HepG2 (cell line): ENCODE measurements around the gene DPH7. TPM values are rescaled to one million over a fixed set of nuclear protein-coding genes. Genes with fewer than 3 reads are reported as not detected.

Source experiments
- ARID2 ChIP-seq: sonication (generic); formaldehyde crosslinking; IDR thresholded peaks from 2 replicates; pipeline ENCODE4 v1.8.1; 2022; ENCODE audit warnings: mild to moderate bottlenecking, missing genetic modification reagents, borderline replicate concordance
- DPF2 ChIP-seq: sonication (generic); formaldehyde crosslinking; IDR thresholded peaks from 2 replicates; pipeline ENCODE4 v1.4.0; 2020; ENCODE audit warnings: mild to moderate bottlenecking, low read depth, missing genetic modification reagents, borderline replicate concordance
- ELF4 ChIP-seq: sonication (generic); formaldehyde crosslinking; IDR thresholded peaks from 2 replicates; pipeline ENCODE4 v1.5.0; 2020; ENCODE audit warnings: missing genetic modification reagents, mild to moderate bottlenecking, moderate library complexity, borderline replicate concordance
- GABPB1 ChIP-seq: IDR thresholded peaks from 2 replicates; pipeline ENCODE4 v1.6.1; 2016; ENCODE audit warnings: mild to moderate bottlenecking, missing genetic modification reagents, moderate library complexity, missing compliant biosample characterization
- HMG20A ChIP-seq: IDR thresholded peaks from 2 replicates; pipeline ENCODE4 v1.6.1; 2016; ENCODE audit warnings: borderline replicate concordance
- IRX3 ChIP-seq: sonication (generic); formaldehyde crosslinking; IDR thresholded peaks from 2 replicates; pipeline ENCODE4 v1.8.1; 2023; ENCODE audit warnings: mild to moderate bottlenecking, low read depth, missing genetic modification reagents, borderline replicate concordance
- KDM2A ChIP-seq: sonication (generic); formaldehyde crosslinking; IDR thresholded peaks from 2 replicates; pipeline ENCODE4 v1.4.0; 2020; ENCODE audit warnings: low read depth, missing genetic modification reagents, borderline replicate concordance
- MXD4 ChIP-seq: IDR thresholded peaks from 2 replicates; pipeline ENCODE4 v1.6.1; 2016; ENCODE audit warnings: mild to moderate bottlenecking, missing biosample characterization, missing genetic modification reagents
- PRMT3 ChIP-seq: sonication (generic); formaldehyde crosslinking; IDR thresholded peaks from 2 replicates; pipeline ENCODE4 v1.8.1; 2022; ENCODE audit warnings: low read depth, mild to moderate bottlenecking, moderate library complexity, missing genetic modification reagents, borderline replicate concordance
- REPIN1 ChIP-seq: sonication (generic); formaldehyde crosslinking; IDR thresholded peaks from 2 replicates; pipeline ENCODE4 v1.8.0; 2022; ENCODE audit warnings: missing genetic modification reagents, low read depth, mild to moderate bottlenecking, borderline replicate concordance
- RXRA ChIP-seq: sonication (generic); formaldehyde crosslinking; IDR thresholded peaks from 2 replicates; pipeline ENCODE4 v1.5.1; 2020; ENCODE audit warnings: missing genetic modification reagents
- THAP11 ChIP-seq: IDR thresholded peaks from 2 replicates; pipeline ENCODE4 v1.6.1; 2016; ENCODE audit warnings: missing biosample characterization, missing genetic modification reagents
- ZNF331 ChIP-seq: sonication (generic); formaldehyde crosslinking; IDR thresholded peaks from 2 replicates; pipeline ENCODE4 v1.4.0; 2020; ENCODE audit warnings: missing genetic modification reagents
- ZNF549 ChIP-seq: sonication (generic); formaldehyde crosslinking; IDR thresholded peaks from 2 replicates; pipeline ENCODE4 v1.5.0; 2020; ENCODE audit warnings: missing genetic modification reagents
- ZSCAN20 ChIP-seq: sonication (generic); formaldehyde crosslinking; IDR thresholded peaks from 2 replicates; pipeline ENCODE4 v1.4.0; 2020; ENCODE audit warnings: missing genetic modification reagents, mild to moderate bottlenecking, borderline replicate concordance
- polyA plus RNA-seq, 8 experiments: library from polyadenylated mRNA; depleted of rRNA in 3 of 8; stranded (reverse) in 7 of 8; unstranded in 1 of 8; fragments of >200 nt; fragmentation: Illumina TruSeq in 4 of 8; extraction: Trizol in 4 of 8; gene quantifications; 2 replicates each; pipeline versions ENCODE4 v1.2.1 to v1.2.3, GENCODE V29; 2011 to 2016; ENCODE audit warnings: low read depth in 4 of 8, missing spikeins in 1 of 8, mixed read lengths in 1 of 8; ENCODE audit not compliant: insufficient read depth in 1 of 8
- total RNA-seq, 5 experiments: library from RNA; depleted of rRNA; stranded (reverse); fragments of >200 nt; fragmentation: Illumina TruSeq; extraction: Trizol; gene quantifications; 2 replicates each; pipeline ENCODE4 v1.2.3, GENCODE V29; 2016; ENCODE audit warnings: low read depth in 1 of 5
- TF ChIP-seq, protein P1 (sequence below), 2 experiments: IDR thresholded peaks; 2 replicates each; pipeline ENCODE4 v1.6.1; 2011 to 2012; ENCODE audit warnings: low read length in 2 of 2, borderline replicate concordance in 1 of 2, low read depth in 1 of 2, mild to moderate bottlenecking in 1 of 2, moderate library complexity in 1 of 2
- TF ChIP-seq, protein P2 (sequence below): sonication (generic); formaldehyde crosslinking; IDR thresholded peaks from 2 replicates; pipeline ENCODE4 v1.4.0; 2020; ENCODE audit warnings: mild to moderate bottlenecking, missing genetic modification reagents
- TF ChIP-seq, protein P3 (sequence below): sonication (generic); formaldehyde crosslinking; IDR thresholded peaks from 2 replicates; pipeline ENCODE4 v1.5.0; 2020; ENCODE audit warnings: mild to moderate bottlenecking, low read depth, missing genetic modification reagents, borderline replicate concordance
- TF ChIP-seq, protein P4 (sequence below): sonication (generic); formaldehyde crosslinking; IDR thresholded peaks from 2 replicates; pipeline ENCODE4 v1.5.0; 2020; ENCODE audit warnings: mild to moderate bottlenecking, missing genetic modification reagents, borderline replicate concordance
- TF ChIP-seq, protein P5 (sequence below), 2 experiments: sonication (generic) in 1 of 2; formaldehyde crosslinking in 1 of 2; IDR thresholded peaks; 2 replicates each; pipeline versions ENCODE4 v1.4.0 to v1.6.1; 2018 to 2020; ENCODE audit warnings: missing genetic modification reagents in 2 of 2, borderline replicate concordance in 1 of 2, low read depth in 1 of 2, mild to moderate bottlenecking in 1 of 2, missing biosample characterization in 1 of 2

Gene DPH7
- total and polyA plus RNA-seq, 2 of the 13 experiments (the other 11 are each of a cell fraction or from before 2014, with no cell fraction given): 27.6 to 31.6 TPM

DNA sequence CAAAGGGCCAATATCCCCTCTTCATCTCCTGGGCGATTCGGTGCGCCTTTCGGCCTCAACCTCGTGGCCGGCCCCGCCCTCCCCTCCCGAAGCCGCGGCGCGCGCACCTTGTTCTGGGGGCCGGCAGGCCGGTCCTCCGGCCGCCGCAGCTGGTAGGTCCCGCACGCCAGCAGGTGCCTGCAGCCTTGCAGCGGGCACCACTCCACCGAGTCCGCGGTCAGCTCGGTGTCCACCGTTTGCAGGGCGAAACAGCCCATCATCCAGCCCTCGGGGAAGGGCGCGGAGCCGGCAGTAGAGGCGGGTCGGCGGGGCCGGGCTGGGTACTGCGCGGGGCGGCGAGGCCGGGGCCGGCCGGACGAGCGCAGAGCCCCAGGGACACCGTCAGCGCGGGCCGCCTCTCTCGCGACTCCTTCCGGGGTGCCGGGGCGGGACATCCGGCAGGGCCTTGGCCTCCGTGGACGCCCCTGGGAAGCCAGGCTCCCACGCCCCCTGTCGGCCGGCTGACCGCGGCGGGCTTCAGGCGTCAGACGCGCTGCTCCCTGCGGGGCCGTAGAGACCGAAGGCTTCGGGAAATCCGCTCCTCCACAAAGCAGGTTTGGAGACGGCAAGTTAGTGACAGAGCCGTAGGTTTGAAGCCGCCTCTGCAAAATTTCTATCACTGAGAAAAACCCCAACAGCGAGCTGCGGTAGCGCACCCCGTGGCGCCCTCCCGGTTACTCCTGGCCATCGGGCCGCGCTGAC, at the start of gene DPH7 (continued):
- TF ChIP-seq, protein P1, sequence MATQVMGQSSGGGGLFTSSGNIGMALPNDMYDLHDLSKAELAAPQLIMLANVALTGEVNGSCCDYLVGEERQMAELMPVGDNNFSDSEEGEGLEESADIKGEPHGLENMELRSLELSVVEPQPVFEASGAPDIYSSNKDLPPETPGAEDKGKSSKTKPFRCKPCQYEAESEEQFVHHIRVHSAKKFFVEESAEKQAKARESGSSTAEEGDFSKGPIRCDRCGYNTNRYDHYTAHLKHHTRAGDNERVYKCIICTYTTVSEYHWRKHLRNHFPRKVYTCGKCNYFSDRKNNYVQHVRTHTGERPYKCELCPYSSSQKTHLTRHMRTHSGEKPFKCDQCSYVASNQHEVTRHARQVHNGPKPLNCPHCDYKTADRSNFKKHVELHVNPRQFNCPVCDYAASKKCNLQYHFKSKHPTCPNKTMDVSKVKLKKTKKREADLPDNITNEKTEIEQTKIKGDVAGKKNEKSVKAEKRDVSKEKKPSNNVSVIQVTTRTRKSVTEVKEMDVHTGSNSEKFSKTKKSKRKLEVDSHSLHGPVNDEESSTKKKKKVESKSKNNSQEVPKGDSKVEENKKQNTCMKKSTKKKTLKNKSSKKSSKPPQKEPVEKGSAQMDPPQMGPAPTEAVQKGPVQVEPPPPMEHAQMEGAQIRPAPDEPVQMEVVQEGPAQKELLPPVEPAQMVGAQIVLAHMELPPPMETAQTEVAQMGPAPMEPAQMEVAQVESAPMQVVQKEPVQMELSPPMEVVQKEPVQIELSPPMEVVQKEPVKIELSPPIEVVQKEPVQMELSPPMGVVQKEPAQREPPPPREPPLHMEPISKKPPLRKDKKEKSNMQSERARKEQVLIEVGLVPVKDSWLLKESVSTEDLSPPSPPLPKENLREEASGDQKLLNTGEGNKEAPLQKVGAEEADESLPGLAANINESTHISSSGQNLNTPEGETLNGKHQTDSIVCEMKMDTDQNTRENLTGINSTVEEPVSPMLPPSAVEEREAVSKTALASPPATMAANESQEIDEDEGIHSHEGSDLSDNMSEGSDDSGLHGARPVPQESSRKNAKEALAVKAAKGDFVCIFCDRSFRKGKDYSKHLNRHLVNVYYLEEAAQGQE (IDR thresholded peaks at IDR 0.05; ENCODE audit: borderline replicate concordance in 1 of 2, low read depth in 1 of 2, low read length in 2 of 2): no peak
- TF ChIP-seq, protein P2, sequence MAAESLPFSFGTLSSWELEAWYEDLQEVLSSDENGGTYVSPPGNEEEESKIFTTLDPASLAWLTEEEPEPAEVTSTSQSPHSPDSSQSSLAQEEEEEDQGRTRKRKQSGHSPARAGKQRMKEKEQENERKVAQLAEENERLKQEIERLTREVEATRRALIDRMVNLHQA (CRISPR knock-in tag): no peak
- TF ChIP-seq HMG20A (no peak), IRX3 (CRISPR knock-in tag) (no peak; the same call in 1 of the 2 replicates), REPIN1 (CRISPR knock-in tag) (no peak; the same call in 1 of the 2 replicates), RXRA (CRISPR knock-in tag) (no peak), ARID2 (CRISPR knock-in tag) (0 out of 2 replicates have a peak, but pooled peaks have one; percentile 24), MXD4 (CRISPR knock-in tag) (peak; percentile 83), PRMT3 (0 out of 2 replicates have a peak, but pooled peaks have one; percentile 54), ZNF331 (CRISPR knock-in tag) (peak; percentile 75), DPF2 (no peak), ZSCAN20 (no peak), ELF4 (CRISPR knock-in tag) (no peak), KDM2A (CRISPR knock-in tag) (peak; percentile 97), ZNF549 (CRISPR knock-in tag) (0 out of 2 replicates have a peak, but pooled peaks have one; percentile 80), GABPB1 (CRISPR knock-in tag) (peak; percentile 96), THAP11 (peak; percentile 95)
- TF ChIP-seq, protein P3, sequence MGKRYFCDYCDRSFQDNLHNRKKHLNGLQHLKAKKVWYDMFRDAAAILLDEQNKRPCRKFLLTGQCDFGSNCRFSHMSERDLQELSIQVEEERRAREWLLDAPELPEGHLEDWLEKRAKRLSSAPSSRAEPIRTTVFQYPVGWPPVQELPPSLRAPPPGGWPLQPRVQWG: no peak; the same call in 1 of the 2 replicates
- TF ChIP-seq, protein P4, sequence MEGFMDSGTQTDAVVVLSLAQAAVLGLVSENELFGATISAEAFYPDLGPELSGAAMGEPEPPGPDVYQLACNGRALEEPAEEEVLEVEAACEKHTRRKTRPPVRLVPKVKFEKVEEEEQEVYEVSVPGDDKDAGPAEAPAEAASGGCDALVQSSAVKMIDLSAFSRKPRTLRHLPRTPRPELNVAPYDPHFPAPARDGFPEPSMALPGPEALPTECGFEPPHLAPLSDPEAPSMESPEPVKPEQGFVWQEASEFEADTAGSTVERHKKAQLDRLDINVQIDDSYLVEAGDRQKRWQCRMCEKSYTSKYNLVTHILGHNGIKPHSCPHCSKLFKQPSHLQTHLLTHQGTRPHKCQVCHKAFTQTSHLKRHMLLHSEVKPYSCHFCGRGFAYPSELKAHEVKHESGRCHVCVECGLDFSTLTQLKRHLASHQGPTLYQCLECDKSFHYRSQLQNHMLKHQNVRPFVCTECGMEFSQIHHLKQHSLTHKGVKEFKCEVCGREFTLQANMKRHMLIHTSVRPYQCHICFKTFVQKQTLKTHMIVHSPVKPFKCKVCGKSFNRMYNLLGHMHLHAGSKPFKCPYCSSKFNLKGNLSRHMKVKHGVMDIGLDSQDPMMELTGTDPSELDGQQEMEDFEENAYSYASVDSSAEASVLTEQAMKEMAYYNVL: no peak
- TF ChIP-seq, protein P5, sequence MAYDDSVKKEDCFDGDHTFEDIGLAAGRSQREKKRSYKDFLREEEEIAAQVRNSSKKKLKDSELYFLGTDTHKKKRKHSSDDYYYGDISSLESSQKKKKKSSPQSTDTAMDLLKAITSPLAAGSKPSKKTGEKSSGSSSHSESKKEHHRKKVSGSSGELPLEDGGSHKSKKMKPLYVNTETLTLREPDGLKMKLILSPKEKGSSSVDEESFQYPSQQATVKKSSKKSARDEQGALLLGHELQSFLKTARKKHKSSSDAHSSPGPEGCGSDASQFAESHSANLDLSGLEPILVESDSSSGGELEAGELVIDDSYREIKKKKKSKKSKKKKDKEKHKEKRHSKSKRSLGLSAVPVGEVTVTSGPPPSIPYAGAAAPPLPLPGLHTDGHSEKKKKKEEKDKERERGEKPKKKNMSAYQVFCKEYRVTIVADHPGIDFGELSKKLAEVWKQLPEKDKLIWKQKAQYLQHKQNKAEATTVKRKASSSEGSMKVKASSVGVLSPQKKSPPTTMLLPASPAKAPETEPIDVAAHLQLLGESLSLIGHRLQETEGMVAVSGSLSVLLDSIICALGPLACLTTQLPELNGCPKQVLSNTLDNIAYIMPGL (CRISPR knock-in tag; IDR thresholded peaks at IDR 0.05; ENCODE audit: borderline replicate concordance in 1 of 2, low read depth in 1 of 2): peak; percentile 93
